ENCODE data around the gene RMP24.

GRCh38 chr18:35934891-35935290 is 37.6 kb upstream of the RMP24 start:
- TF ChIP-seq POLR2AphosphoS5 (IDR thresholded peaks at IDR 0.05) (no peak), CTCF (IDR thresholded peaks at IDR 0.05) (no peak), POLR2A (IDR thresholded peaks at IDR 0.05; ENCODE audit: low read depth) (no peak), EP300 (IDR thresholded peaks at IDR 0.05) (no peak)
